VCaP (cell line): ENCODE results near the gene TRIM22.

Experiments used
- H3K27ac ChIP-seq: fragments of 450-650 bp; 2 replicates; pipeline ENCODE4 v1.5.1; 2017
- TF ChIP-seq, protein P1 (sequence below): fragments of 450-650 bp; conservative IDR thresholded peaks from 2 replicates; pipeline ENCODE4 v1.5.1; 2017; ENCODE audit warnings: mild to moderate bottlenecking, moderate library complexity

Gene TRIM22

DNA sequence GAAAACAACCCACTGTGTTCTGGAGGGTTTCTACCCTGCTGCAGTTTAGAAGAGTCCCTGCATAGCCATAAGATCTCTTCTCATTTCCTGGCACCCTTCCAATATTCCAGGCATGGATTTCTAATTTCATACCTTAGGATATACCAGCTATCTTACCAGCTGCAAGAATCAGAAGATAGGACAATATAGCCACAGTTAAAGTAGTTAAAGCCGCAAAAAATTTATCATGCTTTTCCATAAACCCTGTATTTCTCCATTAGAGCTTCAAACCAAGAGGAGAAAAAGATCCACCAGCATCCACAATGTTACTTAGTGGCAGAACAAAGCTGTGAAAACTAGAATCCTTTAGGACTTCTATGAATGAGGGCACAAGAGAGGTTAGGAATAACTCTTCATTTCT is 38.1 kb downstream of the TRIM22 start:
- TF ChIP-seq, protein P1, sequence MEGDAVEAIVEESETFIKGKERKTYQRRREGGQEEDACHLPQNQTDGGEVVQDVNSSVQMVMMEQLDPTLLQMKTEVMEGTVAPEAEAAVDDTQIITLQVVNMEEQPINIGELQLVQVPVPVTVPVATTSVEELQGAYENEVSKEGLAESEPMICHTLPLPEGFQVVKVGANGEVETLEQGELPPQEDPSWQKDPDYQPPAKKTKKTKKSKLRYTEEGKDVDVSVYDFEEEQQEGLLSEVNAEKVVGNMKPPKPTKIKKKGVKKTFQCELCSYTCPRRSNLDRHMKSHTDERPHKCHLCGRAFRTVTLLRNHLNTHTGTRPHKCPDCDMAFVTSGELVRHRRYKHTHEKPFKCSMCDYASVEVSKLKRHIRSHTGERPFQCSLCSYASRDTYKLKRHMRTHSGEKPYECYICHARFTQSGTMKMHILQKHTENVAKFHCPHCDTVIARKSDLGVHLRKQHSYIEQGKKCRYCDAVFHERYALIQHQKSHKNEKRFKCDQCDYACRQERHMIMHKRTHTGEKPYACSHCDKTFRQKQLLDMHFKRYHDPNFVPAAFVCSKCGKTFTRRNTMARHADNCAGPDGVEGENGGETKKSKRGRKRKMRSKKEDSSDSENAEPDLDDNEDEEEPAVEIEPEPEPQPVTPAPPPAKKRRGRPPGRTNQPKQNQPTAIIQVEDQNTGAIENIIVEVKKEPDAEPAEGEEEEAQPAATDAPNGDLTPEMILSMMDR: no peak
- no peak overlapping the region for H3K27ac ChIP-seq

DNA sequence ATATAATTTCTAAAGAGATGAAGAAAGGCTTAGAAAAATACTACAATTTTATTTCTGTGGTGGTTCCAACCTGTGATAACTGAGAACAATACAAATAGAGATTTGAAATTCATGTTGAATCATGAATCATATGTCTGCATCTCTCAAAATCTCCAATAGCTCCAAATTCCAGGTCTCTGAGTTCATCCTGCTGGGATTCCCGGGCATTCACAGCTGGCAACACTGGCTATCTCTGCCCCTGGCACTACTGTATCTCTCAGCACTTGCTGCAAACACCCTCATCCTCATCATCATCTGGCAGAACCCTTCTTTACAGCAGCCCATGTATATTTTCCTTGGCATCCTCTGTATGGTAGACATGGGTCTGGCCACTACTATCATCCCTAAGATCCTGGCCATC is 46.8 kb downstream of the TRIM22 start, which contains the start of gene OR56B1:
Gene OR56B1 (plus strand): TSS at position 53 of the 400 bp plus-strand sequence. CDS start 69 bp downstream, at position 122.
- no peak within 1 kb of the TSS for H3K27ac ChIP-seq
- TF ChIP-seq, protein P1: no peak

DNA sequence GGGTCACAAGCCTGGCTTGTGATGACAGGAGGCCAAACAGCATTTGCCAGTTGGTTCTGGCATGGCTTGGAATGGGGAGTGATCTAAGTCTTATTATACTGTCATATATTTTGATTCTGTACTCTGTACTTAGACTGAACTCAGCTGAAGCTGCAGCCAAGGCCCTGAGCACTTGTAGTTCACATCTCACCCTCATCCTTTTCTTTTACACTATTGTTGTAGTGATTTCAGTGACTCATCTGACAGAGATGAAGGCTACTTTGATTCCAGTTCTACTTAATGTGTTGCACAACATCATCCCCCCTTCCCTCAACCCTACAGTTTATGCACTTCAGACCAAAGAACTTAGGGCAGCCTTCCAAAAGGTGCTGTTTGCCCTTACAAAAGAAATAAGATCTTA is 47.5 kb downstream of the TRIM22 start:
- TF ChIP-seq, protein P1: no peak
- no peak overlapping the region for H3K27ac ChIP-seq

- TF ChIP-seq, protein P1: no peak
- no peak overlapping the region for H3K27ac ChIP-seq
Observed at GRCh38 chr11:5737670-5738392, 48.2 kb downstream of the TRIM22 start.

- TF ChIP-seq, protein P1: no peak
- no peak overlapping the region for H3K27ac ChIP-seq
Observed at GRCh38 chr11:5738431-5738830, 48.8 kb downstream of the TRIM22 start.

GRCh38 chr11:5746614-5747013 is 57.0 kb downstream of the TRIM22 start:
- TF ChIP-seq, protein P1: no peak
- H3K27ac ChIP-seq: no peak overlapping the region

GRCh38 chr11:5749836-5750235 is 60.2 kb downstream of the TRIM22 start:
- TF ChIP-seq, protein P1: no peak
- H3K27ac ChIP-seq: no peak overlapping the region
